Skeletal muscle satellite cell (primary cell): ENCODE data around the gene NFE2L3.
"Not testable (repeated sequence)": the region's sequence is repeated elsewhere in the genome, so short reads cannot be mapped to it uniquely, and the experiment has no call there.

Experiments
- H3K27me3 ChIP-seq: 2 replicates; pipeline ENCODE4 v1.7.0; 2013; ENCODE audit warnings: low read length; ENCODE audit not compliant: control insufficient read depth, insufficient read depth
- H3K36me3 ChIP-seq: 2 replicates; pipeline ENCODE4 v1.7.0; 2013; ENCODE audit warnings: mild to moderate bottlenecking, control low read depth, low read length; ENCODE audit not compliant: insufficient read depth
- H3K4me1 ChIP-seq: 2 replicates; pipeline ENCODE4 v1.7.0; 2013; ENCODE audit warnings: low read length; ENCODE audit not compliant: control insufficient read depth, insufficient read depth
- H3K4me2 ChIP-seq: 2 replicates; pipeline ENCODE4 v1.7.0; 2013; ENCODE audit warnings: mild to moderate bottlenecking, low read length
- H3K4me3 ChIP-seq: 2 replicates; pipeline ENCODE4 v1.7.0; 2013; ENCODE audit warnings: low read length
- H3K9ac ChIP-seq: 2 replicates; pipeline ENCODE4 v1.7.0; 2013; ENCODE audit warnings: mild to moderate bottlenecking, low read depth, low read length, moderate library complexity
- H3K9me3 ChIP-seq: replicated peaks from 2 replicates; pipeline ENCODE4 v1.7.0; 2013; ENCODE audit warnings: mild to moderate bottlenecking, control low read depth, low read length

NFE2L3 gene

GRCh38 chr7:26172048-26172447 lies 20.1 kb downstream of the NFE2L3 start:
- no peaks in the 10 kb centered on the region for H3K27me3 ChIP-seq
- no peaks in the 10 kb centered on the region for H3K36me3 ChIP-seq
- H3K9me3 ChIP-seq, result no peaks in the 10 kb centered on the region
- H3K9ac ChIP-seq, result no peak overlapping the region
- H3K4me3 ChIP-seq, result no peak overlapping the region
- no peaks in the 10 kb centered on the region for H3K4me1 ChIP-seq
- H3K4me2 ChIP-seq, result no peak overlapping the region

- H3K9me3 ChIP-seq, H3K4me2 ChIP-seq, H3K27me3 ChIP-seq, H3K9ac ChIP-seq, H3K36me3 ChIP-seq, H3K4me3 ChIP-seq, H3K4me1 ChIP-seq: not testable (repeated sequence)
Observed at GRCh38 chr7:26175903-26176302, 23.9 kb downstream of the NFE2L3 start.

GRCh38 chr7:26176696-26177095 lies 24.7 kb downstream of the NFE2L3 start:
- not testable (repeated sequence) for H3K4me2 ChIP-seq, H3K4me1 ChIP-seq, H3K36me3 ChIP-seq, H3K9me3 ChIP-seq, H3K9ac ChIP-seq, H3K4me3 ChIP-seq, H3K27me3 ChIP-seq

GRCh38 chr7:26177269-26177668 lies 25.3 kb downstream of the NFE2L3 start:
- not testable (repeated sequence) for H3K4me1 ChIP-seq, H3K4me3 ChIP-seq, H3K36me3 ChIP-seq

GRCh38 chr7:26178272-26178960 lies 26.4 kb downstream of the NFE2L3 start:
- no peak overlapping the region for H3K4me3 ChIP-seq
- no peaks in the 10 kb centered on the region for H3K27me3 ChIP-seq
- H3K9ac ChIP-seq, result no peak overlapping the region
- H3K9me3 ChIP-seq, result no peaks in the 10 kb centered on the region
- no peak overlapping the region for H3K4me2 ChIP-seq
- H3K4me1 ChIP-seq, result no peaks in the 10 kb centered on the region
- no peaks in the 10 kb centered on the region for H3K36me3 ChIP-seq

More at GRCh38 chr7:26177269-26177668, 25.3 kb downstream of the NFE2L3 start:
- H3K9me3 ChIP-seq, H3K27me3 ChIP-seq, H3K4me2 ChIP-seq, H3K9ac ChIP-seq: not testable (repeated sequence)

- H3K4me2 ChIP-seq, result no peak overlapping the region
- no peak overlapping the region for H3K9ac ChIP-seq
- no peaks in the 10 kb centered on the region for H3K9me3 ChIP-seq
Observed at GRCh38 chr7:26179422-26179821, 27.4 kb downstream of the NFE2L3 start.

GRCh38 chr7:26179826-26180497 lies 28.0 kb downstream of the NFE2L3 start:
- H3K9ac ChIP-seq, result no peak overlapping the region
- H3K4me3 ChIP-seq, result no peak overlapping the region
- H3K9me3 ChIP-seq, result no peaks in the 10 kb centered on the region
- no peaks in the 10 kb centered on the region for H3K4me1 ChIP-seq
- H3K4me2 ChIP-seq, result no peak overlapping the region
- peaks cover 6% of the 10 kb centered on the region for H3K36me3 ChIP-seq
- H3K27me3 ChIP-seq, result no peaks in the 10 kb centered on the region

More at GRCh38 chr7:26179422-26179821, 27.4 kb downstream of the NFE2L3 start:
- Histone ChIP-seq H3K4me1 (no peaks in the 10 kb centered on the region), H3K4me3 (no peak overlapping the region), H3K36me3 (peaks cover under 1% of the 10 kb centered on the region), H3K27me3 (no peaks in the 10 kb centered on the region)

GRCh38 chr7:26180792-26181198 lies 28.8 kb downstream of the NFE2L3 start:
- Histone ChIP-seq H3K9me3 (no peaks in the 10 kb centered on the region), H3K4me1 (no peaks in the 10 kb centered on the region), H3K36me3 (peaks cover 13% of the 10 kb centered on the region), H3K9ac (no peak overlapping the region), H3K4me3 (no peak overlapping the region), H3K4me2 (no peak overlapping the region), H3K27me3 (no peaks in the 10 kb centered on the region)

- H3K9ac ChIP-seq, result no peak overlapping the region
- H3K4me2 ChIP-seq, result no peak overlapping the region
- peaks cover 17% of the 10 kb centered on the region for H3K36me3 ChIP-seq
- H3K4me3 ChIP-seq, result no peak overlapping the region
- no peaks in the 10 kb centered on the region for H3K9me3 ChIP-seq
- H3K27me3 ChIP-seq, result no peaks in the 10 kb centered on the region
- no peaks in the 10 kb centered on the region for H3K4me1 ChIP-seq
Observed at GRCh38 chr7:26181474-26182227, 29.7 kb downstream of the NFE2L3 start.

GRCh38 chr7:26182283-26182682 lies 30.3 kb downstream of the NFE2L3 start:
- H3K36me3 ChIP-seq, result peaks cover 22% of the 10 kb centered on the region
- H3K27me3 ChIP-seq, result no peaks in the 10 kb centered on the region
- H3K4me1 ChIP-seq, result no peaks in the 10 kb centered on the region
- no peak overlapping the region for H3K4me2 ChIP-seq
- H3K4me3 ChIP-seq, result no peak overlapping the region
- H3K9ac ChIP-seq, result no peak overlapping the region
- H3K9me3 ChIP-seq, result no peaks in the 10 kb centered on the region

- Histone ChIP-seq H3K36me3 (peaks cover 26% of the 10 kb centered on the region), H3K27me3 (no peaks in the 10 kb centered on the region), H3K4me2 (no peak overlapping the region), H3K4me3 (no peak overlapping the region), H3K9ac (no peak overlapping the region), H3K4me1 (no peaks in the 10 kb centered on the region), H3K9me3 (no peaks in the 10 kb centered on the region)
Observed at GRCh38 chr7:26182706-26183105, 30.7 kb downstream of the NFE2L3 start.
